ENCODE measurements around the gene LMO7. TPM values are rescaled to one million over a fixed set of nuclear protein-coding genes. Genes with fewer than 3 reads are reported as not detected.
"Not testable (repeated sequence)": the region's sequence is repeated elsewhere in the genome, so short reads cannot be mapped to it uniquely, and the experiment has no call there.

LMO7 gene
- total and polyA plus RNA-seq, 5 donors, result 152 to 397 (median 297) TPM

- intact Hi-C loops (cut with DNase I), result loop anchor here (10.0 kb wide), 5 partner anchors 109 to 779 kb away; no protein-coding TSS in a partner anchor
- H3K27ac ChIP-seq (ENCODE audit: low read length); H3K27me3 ChIP-seq (ENCODE audit: control insufficient read depth, insufficient read depth); H3K4me1 ChIP-seq (ENCODE audit: control insufficient read depth, insufficient read depth, low read length); H3K9me3 ChIP-seq (ENCODE audit: control insufficient read depth, low read length): not testable (repeated sequence)
- peak overlapping the region; percentile 9 for H3K4me3 ChIP-seq (ENCODE audit: low read length)
- WGBS, result 19% methylated on average over 8 of the region's 8 CpGs
- ATAC-seq (peak; percentile 72 to 78), DNase-seq (peak; percentile 77 to 91 (median 84))
Measured at GRCh38 chr13:75695908-75696307, 59.8 kb downstream of the LMO7 start.

GRCh38 chr13:75699062-75699461, 62.9 kb downstream of the LMO7 start:
- no peaks in the 10 kb centered on the region for H3K9me3 ChIP-seq (ENCODE audit: control insufficient read depth, low read length)
- H3K4me1 ChIP-seq (ENCODE audit: control insufficient read depth, insufficient read depth, low read length), result peaks cover 1% of the 10 kb centered on the region
- H3K27me3 ChIP-seq (ENCODE audit: control insufficient read depth, insufficient read depth), result no peaks in the 10 kb centered on the region
- DNase-seq (no peak), ATAC-seq (no peak)
- intact Hi-C loops (cut with DNase I), result loop anchor here (10.0 kb wide), 5 partner anchors 106 to 776 kb away; no protein-coding TSS in a partner anchor
- no peak overlapping the region for H3K4me3 ChIP-seq (ENCODE audit: low read length)
- 80% methylated on average over 1 of the region's 1 CpG for WGBS
- no peak overlapping the region for H3K27ac ChIP-seq (ENCODE audit: low read length)

DNA sequence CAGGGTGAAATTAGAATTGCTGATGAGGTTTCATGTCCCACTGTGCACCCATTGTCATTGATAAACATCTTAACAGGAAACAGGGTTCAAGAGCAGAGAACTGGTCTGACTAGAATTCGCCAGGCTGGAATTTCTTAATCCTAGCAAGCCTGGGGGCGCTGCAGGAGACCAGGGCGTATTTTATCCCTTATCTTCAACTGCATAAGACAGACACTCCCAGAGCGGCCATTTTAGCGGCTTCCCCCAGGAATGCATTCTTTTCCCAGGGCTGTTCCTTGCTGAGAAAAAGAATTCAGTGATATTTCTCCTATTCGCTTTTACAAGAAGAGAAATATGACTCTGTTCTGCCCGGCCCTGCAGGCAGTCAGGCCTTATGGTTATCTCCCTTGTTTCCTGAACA, 63.6 kb downstream of the LMO7 start:
- H3K27me3 ChIP-seq (ENCODE audit: control insufficient read depth, insufficient read depth); H3K4me1 ChIP-seq (ENCODE audit: control insufficient read depth, insufficient read depth, low read length); H3K4me3 ChIP-seq (ENCODE audit: low read length); DNase-seq; H3K27ac ChIP-seq (ENCODE audit: low read length); H3K9me3 ChIP-seq (ENCODE audit: control insufficient read depth, low read length); ATAC-seq: not testable (repeated sequence)
- 92% methylated on average over 7 of the region's 7 CpGs for WGBS
- intact Hi-C loops (cut with DNase I), result loop anchor here (10.0 kb wide), 5 partner anchors 105 to 775 kb away; no protein-coding TSS in a partner anchor

DNA sequence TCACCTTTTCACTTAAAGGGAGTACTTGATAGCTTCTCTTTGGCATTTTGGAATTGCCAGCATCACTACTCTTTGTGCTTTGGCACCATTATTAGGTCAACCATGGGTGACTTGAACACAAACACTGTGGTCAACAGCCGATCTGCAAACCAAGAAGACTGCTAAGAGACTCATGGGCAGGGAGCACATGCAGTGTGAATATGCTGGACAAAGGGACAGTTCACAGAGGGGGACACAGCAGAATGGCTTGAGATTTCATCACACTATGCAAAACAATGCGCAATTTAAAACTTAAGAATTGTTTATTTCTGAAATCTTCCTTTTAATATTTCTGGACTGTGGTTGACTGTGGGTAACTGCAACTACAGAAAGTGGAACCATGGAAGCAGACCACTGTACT, 64.4 kb downstream of the LMO7 start:
- WGBS, result 94% methylated on average over 2 of the region's 2 CpGs
- Histone ChIP-seq H3K27ac (ENCODE audit: low read length) (no peak overlapping the region), H3K27me3 (ENCODE audit: control insufficient read depth, insufficient read depth) (no peaks in the 10 kb centered on the region), H3K4me3 (ENCODE audit: low read length) (no peak overlapping the region), H3K4me1 (ENCODE audit: control insufficient read depth, insufficient read depth, low read length) (peaks cover 3% of the 10 kb centered on the region), H3K9me3 (ENCODE audit: control insufficient read depth, low read length) (no peaks in the 10 kb centered on the region)
- DNase-seq (no peak), ATAC-seq (no peak)
- intact Hi-C loops (cut with DNase I), result no loop called here

GRCh38 chr13:75702476-75702875, 66.3 kb downstream of the LMO7 start:
- no peak overlapping the region for H3K27ac ChIP-seq (ENCODE audit: low read length)
- peaks cover 1% of the 10 kb centered on the region for H3K4me1 ChIP-seq (ENCODE audit: control insufficient read depth, insufficient read depth, low read length)
- intact Hi-C loops (cut with DNase I), result no loop called here
- no peaks in the 10 kb centered on the region for H3K9me3 ChIP-seq (ENCODE audit: control insufficient read depth, low read length)
- no peaks in the 10 kb centered on the region for H3K27me3 ChIP-seq (ENCODE audit: control insufficient read depth, insufficient read depth)
- no peak overlapping the region for H3K4me3 ChIP-seq (ENCODE audit: low read length)
- ATAC-seq (no peak), DNase-seq (no peak)

DNA sequence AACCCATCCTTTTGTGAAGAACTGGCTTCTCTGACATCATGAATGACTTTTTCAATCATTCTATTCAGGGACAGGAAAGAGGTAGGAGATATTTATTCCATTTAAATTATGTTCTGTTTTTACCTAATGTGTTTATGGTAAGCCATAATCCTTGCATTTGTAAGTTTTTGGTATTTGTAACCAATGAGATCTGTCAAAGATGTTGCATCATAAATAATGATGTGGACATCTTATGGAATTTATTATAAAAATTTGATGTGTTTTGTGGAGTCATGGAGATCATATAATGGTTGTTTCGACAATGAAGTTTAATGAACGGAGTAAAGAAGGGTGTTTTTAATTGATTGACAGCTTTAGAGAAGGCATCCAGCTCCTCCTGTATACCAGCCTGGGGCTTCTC, 67.6 kb downstream of the LMO7 start:
- DNase-seq (no peak), ATAC-seq (no peak)
- peaks cover 1% of the 10 kb centered on the region for H3K4me1 ChIP-seq (ENCODE audit: control insufficient read depth, insufficient read depth, low read length)
- 98% methylated on average over 2 of the region's 2 CpGs for WGBS
- no peak overlapping the region for H3K4me3 ChIP-seq (ENCODE audit: low read length)
- H3K27ac ChIP-seq (ENCODE audit: low read length), result no peak overlapping the region
- no peaks in the 10 kb centered on the region for H3K9me3 ChIP-seq (ENCODE audit: control insufficient read depth, low read length)
- H3K27me3 ChIP-seq (ENCODE audit: control insufficient read depth, insufficient read depth), result no peaks in the 10 kb centered on the region
- intact Hi-C loops (cut with DNase I), result no loop called here

DNA sequence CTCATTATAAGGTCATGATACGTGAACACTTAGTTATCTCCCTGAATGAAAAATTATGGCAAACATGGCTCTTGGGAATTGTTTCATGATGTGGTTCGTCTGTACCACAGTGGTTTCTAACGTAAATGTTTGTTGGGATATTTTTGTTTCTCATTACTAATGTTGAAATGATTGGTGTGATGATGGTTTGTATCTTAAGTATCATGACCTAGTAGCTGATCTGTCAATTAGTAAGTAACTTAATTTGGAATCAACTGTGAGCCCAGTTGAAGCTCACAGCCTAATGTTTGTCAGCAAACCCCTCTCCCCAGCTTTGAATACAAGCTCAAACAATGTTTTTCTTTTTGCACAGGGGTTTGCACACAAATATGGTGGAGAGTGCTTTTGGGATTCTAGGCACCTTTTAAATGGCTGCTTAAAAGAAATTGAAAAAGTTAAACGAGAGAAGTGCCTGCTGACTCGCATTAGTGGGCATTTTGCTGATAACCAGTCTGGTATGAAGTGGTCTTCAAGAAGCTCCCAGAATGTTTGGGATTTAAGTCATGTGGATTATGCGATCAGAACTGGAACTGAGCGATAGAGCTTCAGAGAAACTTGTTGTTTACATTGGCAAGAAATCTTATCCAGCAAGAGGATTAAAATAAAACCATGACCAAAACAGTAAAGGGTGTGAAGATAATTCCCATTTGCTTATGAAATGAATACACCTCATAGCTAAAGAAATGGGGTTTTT, 68.2 kb downstream of the LMO7 start:
- peaks cover 1% of the 10 kb centered on the region for H3K4me1 ChIP-seq (ENCODE audit: control insufficient read depth, insufficient read depth, low read length)
- intact Hi-C loops (cut with DNase I), result no loop called here
- no peak for DNase-seq
- WGBS, result 48% methylated on average over 7 of the region's 7 CpGs
- H3K9me3 ChIP-seq (ENCODE audit: control insufficient read depth, low read length), result no peaks in the 10 kb centered on the region
- H3K4me3 ChIP-seq (ENCODE audit: low read length), result no peak overlapping the region
- H3K27ac ChIP-seq (ENCODE audit: low read length), result no peak overlapping the region
- no peak for ATAC-seq
- H3K27me3 ChIP-seq (ENCODE audit: control insufficient read depth, insufficient read depth), result no peaks in the 10 kb centered on the region

- H3K4me1 ChIP-seq (ENCODE audit: control insufficient read depth, insufficient read depth, low read length), result peaks cover 1% of the 10 kb centered on the region
- intact Hi-C loops (cut with DNase I), result no loop called here
- H3K9me3 ChIP-seq (ENCODE audit: control insufficient read depth, low read length), result no peaks in the 10 kb centered on the region
- H3K27ac ChIP-seq (ENCODE audit: low read length), result no peak overlapping the region
- no peak overlapping the region for H3K4me3 ChIP-seq (ENCODE audit: low read length)
- ATAC-seq, result peak; percentile 21 to 29
- 68% methylated on average over 10 of the region's 10 CpGs for WGBS
- no peak for DNase-seq
- no peaks in the 10 kb centered on the region for H3K27me3 ChIP-seq (ENCODE audit: control insufficient read depth, insufficient read depth)
Measured at GRCh38 chr13:75704927-75705288, 68.8 kb downstream of the LMO7 start.

GRCh38 chr13:75705395-75705794, 69.3 kb downstream of the LMO7 start:
- H3K4me1 ChIP-seq (ENCODE audit: control insufficient read depth, insufficient read depth, low read length), result peaks cover 1% of the 10 kb centered on the region
- H3K9me3 ChIP-seq (ENCODE audit: control insufficient read depth, low read length), result no peaks in the 10 kb centered on the region
- DNase-seq, result no peak
- WGBS, result 55% methylated on average over 1 of the region's 1 CpG
- H3K27me3 ChIP-seq (ENCODE audit: control insufficient read depth, insufficient read depth), result no peaks in the 10 kb centered on the region
- ATAC-seq, result peak in 1 of 2 donors; percentile 58
- intact Hi-C loops (cut with DNase I), result no loop called here
- H3K27ac ChIP-seq (ENCODE audit: low read length), result no peak overlapping the region
- H3K4me3 ChIP-seq (ENCODE audit: low read length), result no peak overlapping the region

GRCh38 chr13:75705908-75706307, 69.8 kb downstream of the LMO7 start:
- DNase-seq (no peak), ATAC-seq (no peak)
- no peaks in the 10 kb centered on the region for H3K27me3 ChIP-seq (ENCODE audit: control insufficient read depth, insufficient read depth)
- H3K4me3 ChIP-seq (ENCODE audit: low read length), result no peak overlapping the region
- H3K4me1 ChIP-seq (ENCODE audit: control insufficient read depth, insufficient read depth, low read length), result peaks cover 1% of the 10 kb centered on the region
- no peak overlapping the region for H3K27ac ChIP-seq (ENCODE audit: low read length)
- no peaks in the 10 kb centered on the region for H3K9me3 ChIP-seq (ENCODE audit: control insufficient read depth, low read length)
- intact Hi-C loops (cut with DNase I), result no loop called here

DNA sequence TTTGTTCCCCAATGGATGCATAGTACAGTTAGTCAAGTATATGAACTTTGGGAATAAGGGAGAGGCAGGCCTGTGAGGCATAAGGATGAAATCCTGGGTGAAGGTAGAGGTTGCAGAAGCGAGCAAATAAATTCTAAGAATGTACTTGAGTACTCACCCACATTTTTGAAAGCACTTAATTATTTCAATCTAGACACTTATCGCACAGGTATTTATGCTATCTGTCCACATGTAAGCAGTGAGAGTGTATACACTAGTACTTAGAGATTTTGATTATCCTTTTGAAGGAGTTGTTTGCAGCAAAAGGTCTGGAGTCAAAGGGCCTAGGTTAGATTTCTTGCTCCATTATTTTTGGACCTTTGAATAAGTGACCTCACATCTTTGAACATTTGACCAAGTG, 77.7 kb downstream of the LMO7 start:
- ATAC-seq (no peak), DNase-seq (no peak)
- Histone ChIP-seq H3K4me1 (ENCODE audit: control insufficient read depth, insufficient read depth, low read length) (no peaks in the 10 kb centered on the region), H3K27ac (ENCODE audit: low read length) (no peak overlapping the region), H3K9me3 (ENCODE audit: control insufficient read depth, low read length) (no peaks in the 10 kb centered on the region), H3K4me3 (ENCODE audit: low read length) (no peak overlapping the region), H3K27me3 (ENCODE audit: control insufficient read depth, insufficient read depth) (no peaks in the 10 kb centered on the region)
- WGBS, result 97% methylated on average over 2 of the region's 2 CpGs
- intact Hi-C loops (cut with DNase I), result no loop called here
